ENCODE results near the gene TEX101. TPM values are rescaled to one million over a fixed set of nuclear protein-coding genes. Genes with fewer than 3 reads are reported as not detected.
"Not testable (repeated sequence)": the region's sequence is repeated elsewhere in the genome, so short reads cannot be mapped to it uniquely, and the experiment has no call there.

TEX101 gene
- total RNA-seq (2014; rRNA removed; shearing (Covaris generic)), result 1.7 TPM in 1 of 2 replicates, not detected in the other

- no peak for DNase-seq (ENCODE audit: low spot score)
- in situ Hi-C loops (cut with HindIII; ENCODE audit: low sequenced_read_pairs), result no loop called here
These were observed at the start of gene TEX101 for GRCh38 chr19:43414554-43414953. Gene TEX101, plus strand, starts transcription at chr19:43414890. Its CDS starts 1,030 bp downstream, at chr19:43415920.

GRCh38 chr19:43365677-43366076, 49.0 kb upstream of the TEX101 start:
- DNase-seq (ENCODE audit: low spot score); in situ Hi-C loops (cut with HindIII; ENCODE audit: low sequenced_read_pairs): not testable (repeated sequence)

- no peak for DNase-seq (ENCODE audit: low spot score)
- in situ Hi-C loops (cut with HindIII; ENCODE audit: low sequenced_read_pairs), result no loop called here
These were observed 46.9 kb upstream of the TEX101 start for GRCh38 chr19:43367822-43368221.

GRCh38 chr19:43368897-43369296, 45.8 kb upstream of the TEX101 start:
- in situ Hi-C loops (cut with HindIII; ENCODE audit: low sequenced_read_pairs); DNase-seq (ENCODE audit: low spot score): not testable (repeated sequence)

GRCh38 chr19:43371909-43372308, 42.8 kb upstream of the TEX101 start:
- in situ Hi-C loops (cut with HindIII; ENCODE audit: low sequenced_read_pairs), result no loop called here
- no peak for DNase-seq (ENCODE audit: low spot score)

- DNase-seq (ENCODE audit: low spot score), result no peak
- in situ Hi-C loops (cut with HindIII; ENCODE audit: low sequenced_read_pairs), result no loop called here
These were observed 42.2 kb upstream of the TEX101 start for GRCh38 chr19:43372462-43372861.

GRCh38 chr19:43377624-43378023, 37.1 kb upstream of the TEX101 start:
- in situ Hi-C loops (cut with HindIII; ENCODE audit: low sequenced_read_pairs); DNase-seq (ENCODE audit: low spot score): not testable (repeated sequence)

- in situ Hi-C loops (cut with HindIII; ENCODE audit: low sequenced_read_pairs), result no loop called here
- DNase-seq (ENCODE audit: low spot score), result no peak
These were observed 34.7 kb upstream of the TEX101 start for GRCh38 chr19:43380008-43380407.

GRCh38 chr19:43380771-43381386, 33.8 kb upstream of the TEX101 start:
- in situ Hi-C loops (cut with HindIII; ENCODE audit: low sequenced_read_pairs), result no loop called here

GRCh38 chr19:43382586-43383216, 32.0 kb upstream of the TEX101 start:
- in situ Hi-C loops (cut with HindIII; ENCODE audit: low sequenced_read_pairs); DNase-seq (ENCODE audit: low spot score): not testable (repeated sequence)

More at GRCh38 chr19:43380771-43381386, 33.8 kb upstream of the TEX101 start:
- DNase-seq (ENCODE audit: low spot score), result no peak

GRCh38 chr19:43383254-43383653, 31.4 kb upstream of the TEX101 start:
- DNase-seq (ENCODE audit: low spot score); in situ Hi-C loops (cut with HindIII; ENCODE audit: low sequenced_read_pairs): not testable (repeated sequence)

GRCh38 chr19:43383759-43384158, 30.9 kb upstream of the TEX101 start:
- in situ Hi-C loops (cut with HindIII; ENCODE audit: low sequenced_read_pairs); DNase-seq (ENCODE audit: low spot score): not testable (repeated sequence)

- DNase-seq (ENCODE audit: low spot score); in situ Hi-C loops (cut with HindIII; ENCODE audit: low sequenced_read_pairs): not testable (repeated sequence)
These were observed 23.7 kb upstream of the TEX101 start for GRCh38 chr19:43390903-43391551.

- DNase-seq (ENCODE audit: low spot score); in situ Hi-C loops (cut with HindIII; ENCODE audit: low sequenced_read_pairs): not testable (repeated sequence)
These were observed 23.1 kb upstream of the TEX101 start for GRCh38 chr19:43391552-43391935.

- DNase-seq (ENCODE audit: low spot score); in situ Hi-C loops (cut with HindIII; ENCODE audit: low sequenced_read_pairs): not testable (repeated sequence)
These were observed 21.2 kb upstream of the TEX101 start for GRCh38 chr19:43393501-43393900.

- DNase-seq (ENCODE audit: low spot score), result no peak
- in situ Hi-C loops (cut with HindIII; ENCODE audit: low sequenced_read_pairs), result no loop called here
These were observed 19.1 kb upstream of the TEX101 start for GRCh38 chr19:43395561-43395960.

- no peak for DNase-seq (ENCODE audit: low spot score)
- in situ Hi-C loops (cut with HindIII; ENCODE audit: low sequenced_read_pairs), result no loop called here
These were observed 8.4 kb upstream of the TEX101 start for GRCh38 chr19:43406297-43406696.

GRCh38 chr19:43407416-43408005, 7.2 kb upstream of the TEX101 start:
- in situ Hi-C loops (cut with HindIII; ENCODE audit: low sequenced_read_pairs), result no loop called here

GRCh38 chr19:43408043-43408442, 6.6 kb upstream of the TEX101 start:
- no peak for DNase-seq (ENCODE audit: low spot score)
- in situ Hi-C loops (cut with HindIII; ENCODE audit: low sequenced_read_pairs), result no loop called here

More at GRCh38 chr19:43407416-43408005, 7.2 kb upstream of the TEX101 start:
- no peak for DNase-seq (ENCODE audit: low spot score)

- DNase-seq (ENCODE audit: low spot score), result no peak
- in situ Hi-C loops (cut with HindIII; ENCODE audit: low sequenced_read_pairs), result no loop called here
These were observed 5.3 kb upstream of the TEX101 start for GRCh38 chr19:43409415-43409814.

Measured in G401 (cell line).